ENCODE results near the gene GTF2E1. TPM values are rescaled to one million over a fixed set of nuclear protein-coding genes. Genes with fewer than 3 reads are reported as not detected.

Gene GTF2E1
- total and polyA plus RNA-seq, 9 of the 15 experiments (the other 6 are each of a cell fraction or from before 2014, with no cell fraction given), result 12.9 to 23.5 (median 15.4) TPM

DNA sequence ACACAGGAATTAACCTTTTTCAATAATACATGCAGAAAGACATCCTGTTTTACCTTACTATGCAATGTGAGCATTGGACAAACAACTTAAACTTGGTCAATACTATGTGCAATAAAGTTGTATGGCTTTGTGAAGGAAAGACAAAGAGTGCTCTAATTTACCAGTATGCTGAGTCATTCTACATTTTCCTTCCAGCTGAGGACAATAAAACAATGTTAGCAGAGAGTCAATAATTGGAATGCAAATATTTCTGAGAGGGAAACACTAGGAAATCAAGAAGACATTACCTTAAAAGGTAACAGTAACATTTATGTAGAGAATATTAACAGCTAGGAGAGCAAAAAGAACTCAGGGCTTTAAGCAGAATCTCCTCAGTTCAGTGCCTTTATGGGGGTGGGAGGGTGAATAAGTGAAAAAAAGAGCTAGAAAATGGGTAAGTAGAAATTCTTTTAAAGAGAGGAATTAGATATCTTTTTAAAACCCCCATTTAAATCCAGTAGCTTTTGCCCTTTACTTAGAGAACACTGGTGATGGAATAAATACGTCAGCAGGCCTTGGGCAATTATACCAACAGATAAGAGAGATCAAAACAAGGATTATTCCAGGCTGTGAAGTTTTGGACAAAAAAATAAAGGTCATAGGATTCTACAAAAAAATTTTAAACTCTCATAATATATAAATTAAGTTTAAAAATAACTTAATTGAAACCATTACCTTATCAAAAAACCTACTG lies 48.9 kb upstream of the GTF2E1 start:
- intact Hi-C loops (cut with micrococcal nuclease) (no loop called here), in situ Hi-C loops (cut with MboI) (no loop called here)
- CTCF ChIA-PET (ENCODE audit: low intra/inter-chr PET ratio), result no interaction called here
- no peak for TF ChIP-seq CHD2 (IDR thresholded peaks at IDR 0.05; ENCODE audit: low read depth, low read length)
- no peak for TF ChIP-seq SREBF2 (CRISPR knock-in tag; IDR thresholded peaks at IDR 0.05)
- no peak for TF ChIP-seq ZNF561 (CRISPR knock-in tag; conservative IDR thresholded peaks at IDR 0.05)
- TF ChIP-seq ELF1 (tag; IDR thresholded peaks at IDR 0.05), result no peak
- no peak for TF ChIP-seq TARDBP (IDR thresholded peaks at IDR 0.05)
- TF ChIP-seq MTA2 (IDR thresholded peaks at IDR 0.05; ENCODE audit: low read depth), result no peak
- 0 out of 2 replicates have a peak, but pooled peaks have one; percentile 24 for TF ChIP-seq SMARCE1 (IDR thresholded peaks at IDR 0.05)
- TF ChIP-seq, protein P1, sequence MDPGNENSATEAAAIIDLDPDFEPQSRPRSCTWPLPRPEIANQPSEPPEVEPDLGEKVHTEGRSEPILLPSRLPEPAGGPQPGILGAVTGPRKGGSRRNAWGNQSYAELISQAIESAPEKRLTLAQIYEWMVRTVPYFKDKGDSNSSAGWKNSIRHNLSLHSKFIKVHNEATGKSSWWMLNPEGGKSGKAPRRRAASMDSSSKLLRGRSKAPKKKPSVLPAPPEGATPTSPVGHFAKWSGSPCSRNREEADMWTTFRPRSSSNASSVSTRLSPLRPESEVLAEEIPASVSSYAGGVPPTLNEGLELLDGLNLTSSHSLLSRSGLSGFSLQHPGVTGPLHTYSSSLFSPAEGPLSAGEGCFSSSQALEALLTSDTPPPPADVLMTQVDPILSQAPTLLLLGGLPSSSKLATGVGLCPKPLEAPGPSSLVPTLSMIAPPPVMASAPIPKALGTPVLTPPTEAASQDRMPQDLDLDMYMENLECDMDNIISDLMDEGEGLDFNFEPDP (CRISPR knock-in tag; IDR thresholded peaks at IDR 0.05), result no peak
- TF ChIP-seq, protein P2, sequence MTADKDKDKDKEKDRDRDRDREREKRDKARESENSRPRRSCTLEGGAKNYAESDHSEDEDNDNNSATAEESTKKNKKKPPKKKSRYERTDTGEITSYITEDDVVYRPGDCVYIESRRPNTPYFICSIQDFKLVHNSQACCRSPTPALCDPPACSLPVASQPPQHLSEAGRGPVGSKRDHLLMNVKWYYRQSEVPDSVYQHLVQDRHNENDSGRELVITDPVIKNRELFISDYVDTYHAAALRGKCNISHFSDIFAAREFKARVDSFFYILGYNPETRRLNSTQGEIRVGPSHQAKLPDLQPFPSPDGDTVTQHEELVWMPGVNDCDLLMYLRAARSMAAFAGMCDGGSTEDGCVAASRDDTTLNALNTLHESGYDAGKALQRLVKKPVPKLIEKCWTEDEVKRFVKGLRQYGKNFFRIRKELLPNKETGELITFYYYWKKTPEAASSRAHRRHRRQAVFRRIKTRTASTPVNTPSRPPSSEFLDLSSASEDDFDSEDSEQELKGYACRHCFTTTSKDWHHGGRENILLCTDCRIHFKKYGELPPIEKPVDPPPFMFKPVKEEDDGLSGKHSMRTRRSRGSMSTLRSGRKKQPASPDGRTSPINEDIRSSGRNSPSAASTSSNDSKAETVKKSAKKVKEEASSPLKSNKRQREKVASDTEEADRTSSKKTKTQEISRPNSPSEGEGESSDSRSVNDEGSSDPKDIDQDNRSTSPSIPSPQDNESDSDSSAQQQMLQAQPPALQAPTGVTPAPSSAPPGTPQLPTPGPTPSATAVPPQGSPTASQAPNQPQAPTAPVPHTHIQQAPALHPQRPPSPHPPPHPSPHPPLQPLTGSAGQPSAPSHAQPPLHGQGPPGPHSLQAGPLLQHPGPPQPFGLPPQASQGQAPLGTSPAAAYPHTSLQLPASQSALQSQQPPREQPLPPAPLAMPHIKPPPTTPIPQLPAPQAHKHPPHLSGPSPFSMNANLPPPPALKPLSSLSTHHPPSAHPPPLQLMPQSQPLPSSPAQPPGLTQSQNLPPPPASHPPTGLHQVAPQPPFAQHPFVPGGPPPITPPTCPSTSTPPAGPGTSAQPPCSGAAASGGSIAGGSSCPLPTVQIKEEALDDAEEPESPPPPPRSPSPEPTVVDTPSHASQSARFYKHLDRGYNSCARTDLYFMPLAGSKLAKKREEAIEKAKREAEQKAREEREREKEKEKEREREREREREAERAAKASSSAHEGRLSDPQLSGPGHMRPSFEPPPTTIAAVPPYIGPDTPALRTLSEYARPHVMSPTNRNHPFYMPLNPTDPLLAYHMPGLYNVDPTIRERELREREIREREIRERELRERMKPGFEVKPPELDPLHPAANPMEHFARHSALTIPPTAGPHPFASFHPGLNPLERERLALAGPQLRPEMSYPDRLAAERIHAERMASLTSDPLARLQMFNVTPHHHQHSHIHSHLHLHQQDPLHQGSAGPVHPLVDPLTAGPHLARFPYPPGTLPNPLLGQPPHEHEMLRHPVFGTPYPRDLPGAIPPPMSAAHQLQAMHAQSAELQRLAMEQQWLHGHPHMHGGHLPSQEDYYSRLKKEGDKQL (CRISPR knock-in tag; IDR thresholded peaks at IDR 0.05; ENCODE audit: borderline replicate concordance), result no peak
- TF ChIP-seq MAFK (IDR thresholded peaks at IDR 0.05; ENCODE audit: low read length), result peak; percentile 75; the same call in 1 of the 2 replicates
- TF ChIP-seq PTTG1 (tag; IDR thresholded peaks at IDR 0.05; ENCODE audit: low read depth), result no peak
- no peak for TF ChIP-seq ZNF584 (CRISPR knock-in tag; IDR thresholded peaks at IDR 0.05; ENCODE audit: low read depth)
- TF ChIP-seq NFE2 (IDR thresholded peaks at IDR 0.05; ENCODE audit: low read depth), result peak; percentile 93
- 0 out of 2 replicates have a peak, but pooled peaks have one; percentile 31 for TF ChIP-seq DPF2 (IDR thresholded peaks at IDR 0.05)
- TF ChIP-seq ZNF316 (IDR thresholded peaks at IDR 0.05), result peak; percentile 86
- peak; percentile 30; the same call in 1 of the 2 replicates for TF ChIP-seq ARID1B (IDR thresholded peaks at IDR 0.05)
- TF ChIP-seq IRF2 (CRISPR knock-in tag; IDR thresholded peaks at IDR 0.05), result no peak
- TF ChIP-seq ARHGAP35 (IDR thresholded peaks at IDR 0.05; ENCODE audit: partially characterized antibody), result no peak

More for the DNA sequence above, 48.9 kb upstream of the GTF2E1 start:
- H3K4me1 ChIP-seq (replicated peaks in 1 of 2; ENCODE audit: control insufficient read depth in 2 of 2, insufficient read depth in 2 of 2, low read length in 2 of 2), result peaks cover 0 to 9% of the 10 kb centered on the region in 2 experiments; a peak in 2 of 5 replicates
- 0 out of 3 replicates have a peak, but pooled peaks cover 3% of the 10 kb centered on the region for H3K36me3 ChIP-seq (ENCODE audit: control insufficient read depth, insufficient read depth, low read length)
- WGBS (ENCODE audit: insufficient coverage, low coverage, missing lambda C conversion rate), result 67% methylated on average over 1 of the region's 1 CpG
- no peak overlapping the region for H3K4me2 ChIP-seq (ENCODE audit: insufficient read depth, low read length)
- H3K9me1 ChIP-seq (ENCODE audit: control insufficient read depth, insufficient read depth, low read length), result no peaks in the 10 kb centered on the region
- 0 out of 2 replicates have a peak overlapping the region, but pooled peaks have one; percentile 35 for H2AFZ ChIP-seq (ENCODE audit: low read depth, low read length)
- no peaks in the 10 kb centered on the region for H4K20me1 ChIP-seq (replicated peaks; ENCODE audit: control insufficient read depth, insufficient read depth, low read length)
- H3K4me3 ChIP-seq, result no peak overlapping the region
- no TSS peak for BruUV-seq (replicated peaks)
- no peak overlapping the region for H3K9ac ChIP-seq (ENCODE audit: insufficient read depth in 1 of 2, low read depth in 2 of 2, low read length in 2 of 2)
- H3K9me3 ChIP-seq (replicated peaks; ENCODE audit: control insufficient read depth, insufficient read depth, low read depth, low read length), result no peaks in the 10 kb centered on the region
- DNase-seq (ENCODE audit: extremely low read depth in 1 of 4, low spot score in 3 of 4), result peak in 1 of 4 experiments; percentile 5
- no peaks in the 10 kb centered on the region for H3K27me3 ChIP-seq (ENCODE audit: control insufficient read depth in 2 of 2, insufficient read depth in 2 of 2, low read length in 2 of 2)
- peak overlapping the region; percentile 22; the same call in 1 of the 3 replicates for H3K27ac ChIP-seq (ENCODE audit: extremely low read depth, low read depth, low read length)
- no peaks in the 10 kb centered on the region for H3K79me2 ChIP-seq (ENCODE audit: control insufficient read depth, insufficient read depth, low read length)
- ATAC-seq, result no peak
- FAIRE-seq, result peak; percentile 15
- POLR2A ChIA-PET, result interaction anchor here (1.0 kb wide), 1 partner anchor 9 kb away, joined by 3 read pairs; no protein-coding TSS in a partner anchor
